ENCODE measurements around the gene ABHD2.
"Not testable (repeated sequence)": the region's sequence is repeated elsewhere in the genome, so short reads cannot be mapped to it uniquely, and the experiment has no call there.

The ABHD2 gene

DNA sequence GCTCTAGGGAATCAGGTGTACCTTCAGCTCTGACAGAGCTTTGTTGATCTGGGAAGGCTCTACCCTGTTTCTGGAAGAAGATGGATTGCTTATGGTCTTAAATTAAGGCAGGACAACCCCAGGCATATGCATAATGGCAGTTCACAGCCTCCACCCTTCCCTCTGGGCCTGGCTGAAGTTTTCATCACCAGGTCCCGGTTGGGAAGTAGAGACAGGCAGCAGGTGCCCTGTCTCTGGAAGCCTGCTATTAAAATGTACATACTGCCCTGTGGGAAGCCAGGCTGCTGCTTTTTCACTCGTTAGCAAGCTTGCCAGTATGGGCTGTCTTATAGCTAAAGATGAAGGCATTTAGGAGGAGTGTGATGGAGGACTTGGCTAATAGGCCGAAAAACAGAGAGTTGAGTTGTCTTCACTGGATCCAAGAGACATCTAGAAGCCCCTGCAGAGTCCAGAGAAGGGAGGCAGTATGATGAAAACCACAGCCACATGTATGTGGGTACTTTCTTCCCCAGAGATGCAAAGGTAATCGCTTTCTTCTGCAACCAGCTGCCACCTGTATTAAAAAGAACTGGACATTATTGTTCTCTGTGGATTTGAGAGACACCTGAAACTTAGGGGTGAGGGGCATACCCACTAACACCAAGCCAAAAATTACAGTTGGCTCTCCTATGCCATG lies 34.4 kb downstream of the ABHD2 start:
- no peak for DNase-seq

GRCh38 chr15:89123181-89123525 lies 34.9 kb downstream of the ABHD2 start:
- no peak for DNase-seq

GRCh38 chr15:89125088-89125826 lies 37.0 kb downstream of the ABHD2 start:
- DNase-seq, result no peak

- no peak for DNase-seq
These were observed 37.8 kb downstream of the ABHD2 start for GRCh38 chr15:89126009-89126408.

- no peak for DNase-seq
These were observed 38.9 kb downstream of the ABHD2 start for GRCh38 chr15:89127054-89127702.

GRCh38 chr15:89128320-89129122 lies 40.3 kb downstream of the ABHD2 start:
- no peak for DNase-seq

DNA sequence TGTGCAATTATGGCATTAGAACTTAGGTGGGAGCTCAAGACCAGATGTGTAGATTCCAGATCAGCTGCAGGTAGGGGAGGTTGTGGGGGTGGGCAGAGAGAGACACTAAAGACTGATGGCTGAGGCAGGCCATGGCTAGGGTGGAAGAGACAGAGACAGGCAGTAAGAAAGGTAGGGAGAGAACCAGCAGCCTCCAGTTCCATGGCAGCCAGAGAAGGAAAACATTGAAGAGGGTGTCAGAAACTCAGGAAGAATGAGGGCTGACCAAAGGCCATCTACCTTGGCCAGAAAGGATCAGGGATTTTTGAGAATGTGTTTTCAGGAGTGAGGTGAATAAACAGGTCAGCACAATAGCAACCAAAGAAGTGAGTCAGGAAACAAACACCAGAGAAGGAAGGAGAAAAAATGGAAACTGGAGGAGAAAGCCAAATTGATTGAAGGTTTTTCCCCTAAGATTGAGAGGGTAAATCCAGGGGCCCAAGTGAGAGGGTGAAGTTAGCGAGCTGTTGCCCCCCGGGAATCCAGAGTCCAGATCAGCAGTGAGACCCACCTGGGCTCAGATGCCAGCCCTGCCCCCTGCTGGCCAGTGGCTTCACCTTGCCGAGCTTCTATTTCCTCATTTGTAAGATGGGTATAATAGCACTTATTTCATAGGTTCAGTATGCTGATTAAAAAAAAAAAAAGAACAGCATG lies 41.0 kb downstream of the ABHD2 start:
- peak; percentile 70 for DNase-seq

- DNase-seq, result no peak
These were observed 41.5 kb downstream of the ABHD2 start for GRCh38 chr15:89129816-89130134.

- DNase-seq, result no peak
These were observed 41.9 kb downstream of the ABHD2 start for GRCh38 chr15:89130201-89130600.

GRCh38 chr15:89131731-89132130 lies 43.5 kb downstream of the ABHD2 start:
- no peak for DNase-seq

GRCh38 chr15:89132611-89133507 lies 44.6 kb downstream of the ABHD2 start:
- DNase-seq, result no peak

DNA sequence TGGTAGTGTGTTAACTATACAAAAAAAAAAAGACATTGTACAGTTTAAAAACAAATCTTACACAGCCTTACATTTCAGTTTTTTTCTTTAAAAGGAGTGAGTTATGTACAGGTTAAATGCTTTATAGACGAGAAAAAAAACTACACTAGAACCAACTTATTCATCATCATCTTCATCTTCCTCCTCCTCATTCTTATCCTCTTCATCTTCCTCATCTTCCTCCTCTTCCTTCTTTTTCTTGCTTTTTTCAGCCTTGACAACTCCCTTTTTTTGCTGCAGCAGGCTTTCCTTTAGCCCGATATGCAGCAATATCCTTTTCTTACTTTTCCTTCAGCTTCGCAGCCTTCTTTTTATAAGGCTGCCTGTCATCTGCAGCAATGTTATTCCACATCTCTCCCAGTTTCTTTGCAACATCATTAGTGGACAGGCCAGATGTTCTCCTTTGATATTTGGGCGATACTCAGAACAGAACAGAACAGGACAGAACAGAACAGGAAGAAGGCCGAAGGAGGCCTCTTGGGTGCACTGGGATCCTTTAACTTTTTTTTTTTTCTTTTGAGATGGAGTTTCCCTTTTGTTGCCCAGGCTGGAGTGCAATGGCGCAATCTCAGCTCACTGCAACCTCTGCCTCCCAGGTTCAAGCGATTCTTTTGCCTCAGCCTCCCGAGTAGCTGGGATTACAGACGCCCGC lies 47.3 kb downstream of the ABHD2 start:
- DNase-seq, result not testable (repeated sequence)

DNA sequence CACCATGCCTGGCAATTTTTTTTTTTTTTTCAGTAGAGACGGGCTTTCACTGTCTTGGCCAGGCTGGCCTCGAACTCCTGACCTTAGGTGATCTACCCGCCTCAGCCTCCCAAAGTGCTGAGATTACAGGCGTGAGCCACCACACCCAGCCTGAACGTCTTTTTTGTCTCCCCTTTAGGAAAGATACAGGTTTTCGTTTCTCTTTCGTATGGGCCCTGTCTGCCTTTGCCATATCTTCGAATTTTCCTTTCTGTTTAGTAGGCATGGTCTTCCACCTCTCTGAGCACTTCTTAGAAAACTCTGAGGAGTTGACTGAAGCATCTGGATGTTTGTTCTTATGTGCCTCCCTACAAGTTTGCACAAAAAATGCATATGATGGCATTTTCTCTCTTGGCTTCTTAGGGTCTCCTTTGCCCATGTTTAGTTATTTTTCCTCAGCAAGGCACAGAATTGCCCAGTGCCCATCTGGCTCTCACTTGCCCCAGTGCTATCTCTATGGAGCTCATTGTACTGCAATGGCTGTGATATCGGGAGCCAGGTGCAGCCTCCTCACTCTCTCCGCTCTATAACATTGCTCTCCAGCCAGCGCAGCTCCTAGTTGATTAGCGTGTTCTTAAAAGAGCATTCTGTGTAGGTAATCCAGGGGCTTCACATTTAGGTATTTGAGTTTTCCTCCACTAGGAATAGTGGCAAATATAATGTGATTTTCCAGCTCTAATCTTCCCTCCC lies 48.0 kb downstream of the ABHD2 start:
- no peak for DNase-seq

DNA sequence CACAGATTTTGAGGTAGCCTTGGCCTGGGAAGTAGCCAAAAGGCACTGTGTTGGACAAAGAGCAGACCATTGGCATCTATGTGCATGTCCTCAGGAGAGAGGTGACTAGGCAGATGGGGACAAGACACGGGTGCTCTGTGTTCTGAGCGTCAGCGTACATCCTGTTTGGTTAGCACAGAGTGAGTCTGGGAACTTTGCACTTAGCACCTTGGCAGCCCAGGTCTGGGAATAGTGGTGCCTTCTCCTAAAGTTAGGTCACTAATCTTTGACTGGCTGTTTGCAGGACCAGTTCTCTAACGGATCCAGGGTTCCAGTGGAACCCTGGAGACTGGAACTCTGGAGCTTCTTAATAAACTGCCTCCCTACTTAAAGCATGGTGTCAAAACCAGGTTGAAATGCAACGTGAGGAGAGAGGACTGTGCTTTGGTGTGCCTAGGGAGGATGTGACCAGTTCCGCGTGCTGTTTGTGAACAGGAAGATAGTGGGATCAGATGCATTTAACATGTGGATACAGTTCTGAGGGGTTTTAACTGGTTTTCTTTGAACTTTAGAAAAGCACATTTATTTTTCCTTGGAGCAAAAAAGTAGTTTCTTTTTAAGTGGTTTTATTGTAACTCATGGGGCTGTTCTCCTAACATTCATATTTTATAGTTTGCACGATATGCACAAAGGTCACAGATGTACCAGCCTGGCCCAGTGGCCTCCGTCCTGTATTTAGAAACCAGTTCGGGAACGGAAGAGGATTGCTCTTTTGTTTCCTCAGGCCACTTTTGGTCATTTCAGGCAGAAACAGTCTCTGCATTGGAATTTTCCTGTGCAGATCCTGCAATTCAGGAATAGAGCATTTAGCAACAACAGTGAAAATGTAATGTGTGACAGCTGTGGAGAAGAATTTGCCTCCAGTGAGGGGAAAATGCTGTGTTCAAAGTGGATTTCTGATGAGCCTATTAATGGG lies 48.8 kb downstream of the ABHD2 start:
- no peak for DNase-seq

- no peak for DNase-seq
These were observed 49.7 kb downstream of the ABHD2 start for GRCh38 chr15:89137926-89138325.

- DNase-seq, result no peak
These were observed 50.9 kb downstream of the ABHD2 start for GRCh38 chr15:89138999-89139612.

DNA sequence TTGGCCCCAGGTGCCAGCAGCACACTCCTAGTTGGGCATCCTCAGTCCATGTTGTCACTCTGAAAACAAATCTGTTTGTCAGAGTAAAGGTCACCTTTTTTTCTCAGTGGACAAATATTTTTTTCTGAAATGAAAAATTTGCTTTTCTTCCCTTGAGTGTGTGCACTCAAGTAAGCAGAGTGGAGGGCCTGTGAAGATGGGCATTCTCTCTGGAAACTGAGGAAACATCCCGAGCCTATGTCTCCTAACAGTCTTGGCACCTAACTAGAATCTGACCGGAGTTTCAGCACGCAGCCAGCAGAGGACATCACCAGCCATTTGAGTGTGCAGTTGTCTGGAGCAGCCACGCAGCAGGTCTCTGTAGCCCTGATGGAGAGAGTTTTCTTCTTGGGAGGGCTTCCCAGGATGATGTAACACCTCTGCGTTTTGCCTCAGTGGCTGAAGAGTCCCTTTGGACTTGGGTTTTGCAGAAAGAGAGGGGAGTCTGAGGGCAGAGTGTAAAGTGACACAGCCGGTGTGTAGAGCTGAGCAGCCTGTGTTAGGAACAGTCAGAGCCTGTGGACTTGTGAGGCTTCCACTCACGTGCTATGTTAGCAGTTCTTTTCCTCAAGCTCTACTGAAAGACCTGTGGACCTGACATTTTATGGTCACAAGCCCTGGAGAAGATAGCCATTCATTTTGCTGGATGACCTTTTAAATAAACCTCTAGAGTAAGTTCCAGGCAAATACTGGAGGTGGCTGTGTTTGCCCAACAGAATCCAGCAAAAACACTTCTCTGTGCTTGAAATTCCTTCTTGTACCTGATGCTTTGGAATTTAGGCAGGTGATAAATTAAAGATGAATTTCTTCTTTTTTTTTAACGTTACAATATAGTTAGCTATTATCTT lies 51.6 kb downstream of the ABHD2 start:
- DNase-seq, result no peak

DNA sequence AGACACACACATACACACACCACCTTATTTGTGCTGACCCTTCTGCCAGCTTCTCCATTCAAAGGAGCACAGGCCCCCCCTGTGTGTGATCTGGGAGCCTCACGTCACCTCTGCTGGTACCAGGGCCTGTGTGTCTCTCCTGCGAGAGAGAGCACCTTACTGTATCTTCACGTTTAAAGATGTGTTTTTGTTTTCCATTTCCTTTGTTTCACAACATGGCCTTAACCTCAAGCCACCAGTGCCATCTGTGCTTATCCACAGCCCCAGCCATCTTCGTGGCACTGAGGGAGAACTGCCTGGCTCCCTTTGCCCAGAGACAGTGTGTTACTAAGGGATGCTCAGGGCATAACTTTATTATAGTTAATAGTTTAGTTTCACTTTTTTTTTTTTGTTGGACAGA lies 52.3 kb downstream of the ABHD2 start:
- no peak for DNase-seq

Measured in activated CD8-positive, alpha-beta memory T cell treated with anti-CD3 and anti-CD28 coated beads, Interleukin-2, amount 50 U/mL, for 4 hours (primary cell).